T-helper 2 cell treated with Interferon-gamma antibody and Interleukin-4, amounts not matched to agents 5 μg/mL and 100 μg/mL, for 36 hours (primary cell): ENCODE data around the gene IFI27L1.
A peak's percentile ranks its signal among the peaks of the same experiment; 100 is the strongest.

ENCODE experiments used
- DNase-seq: peaks from one replicate; pipeline ENCODE4 v3.0.0; 2021; ENCODE audit warnings: low spot score
- H3K27ac Mint-ChIP-seq: one replicate; pipeline ENCODE4 v1.8.0; 2021; ENCODE audit warnings: mild to moderate bottlenecking, mixed read lengths
- H3K27me3 Mint-ChIP-seq: one replicate; pipeline ENCODE4 v1.8.0; 2021; ENCODE audit warnings: low read depth, mixed read lengths
- H3K36me3 Mint-ChIP-seq: one replicate; pipeline ENCODE4 v1.8.0; 2021; ENCODE audit warnings: low read depth, mixed read lengths
- H3K4me1 Mint-ChIP-seq: one replicate; pipeline ENCODE4 v1.8.0; 2021; ENCODE audit warnings: low read depth, mixed read lengths
- H3K4me3 Mint-ChIP-seq: one replicate; pipeline ENCODE4 v1.8.0; 2022; ENCODE audit warnings: mild to moderate bottlenecking, moderate library complexity, mixed read lengths
- H3K9me3 Mint-ChIP-seq: one replicate; pipeline ENCODE4 v1.8.0; 2021; ENCODE audit warnings: mixed read lengths

Gene IFI27L1

DNA sequence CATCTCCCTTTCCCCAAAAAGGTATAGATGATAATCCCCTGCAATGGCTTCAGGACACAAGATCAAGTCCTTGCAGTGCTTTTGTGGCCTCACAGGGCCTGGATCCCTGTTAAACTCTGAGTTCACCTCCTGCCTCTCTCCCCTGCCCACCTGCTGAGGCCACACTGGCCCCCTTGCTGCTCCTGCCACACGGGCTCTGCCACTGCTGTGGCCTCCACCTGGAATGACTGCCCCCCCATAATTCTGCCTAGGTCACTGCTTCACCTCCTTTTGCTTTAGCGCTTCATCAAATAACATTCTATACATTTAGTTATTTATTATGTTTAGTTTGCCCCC, 28.8 kb downstream of the IFI27L1 start:
- peaks cover 3% of the 10 kb centered on the region for H3K4me1 Mint-ChIP-seq
- H3K27me3 Mint-ChIP-seq = no peaks in the 10 kb centered on the region
- H3K36me3 Mint-ChIP-seq = no peaks in the 10 kb centered on the region
- no peak for DNase-seq
- no peak overlapping the region for H3K4me3 Mint-ChIP-seq
- no peaks in the 10 kb centered on the region for H3K9me3 Mint-ChIP-seq
- H3K27ac Mint-ChIP-seq = no peak overlapping the region

- no peaks in the 10 kb centered on the region for H3K9me3 Mint-ChIP-seq
- peaks cover 4% of the 10 kb centered on the region for H3K4me1 Mint-ChIP-seq
- no peaks in the 10 kb centered on the region for H3K27me3 Mint-ChIP-seq
- no peak within 1 kb of the TSS for H3K27ac Mint-ChIP-seq
- H3K36me3 Mint-ChIP-seq = no peaks in the 10 kb centered on the region
- DNase-seq = no peak
- H3K4me3 Mint-ChIP-seq = peak within 1 kb of the TSS; percentile 9
Observed at GRCh38 chr14:94110552-94111181, 29.6 kb downstream of the IFI27L1 start, which contains the start of gene IFI27. Gene IFI27 (plus strand): TSS chr14:94110736.

- no peak for DNase-seq
- H3K4me3 Mint-ChIP-seq = no peak overlapping the region
- H3K27me3 Mint-ChIP-seq = no peaks in the 10 kb centered on the region
- no peaks in the 10 kb centered on the region for H3K9me3 Mint-ChIP-seq
- H3K36me3 Mint-ChIP-seq = no peaks in the 10 kb centered on the region
- peaks cover 4% of the 10 kb centered on the region for H3K4me1 Mint-ChIP-seq
- H3K27ac Mint-ChIP-seq = no peak overlapping the region
Observed at GRCh38 chr14:94111276-94112095, 30.4 kb downstream of the IFI27L1 start.

DNA sequence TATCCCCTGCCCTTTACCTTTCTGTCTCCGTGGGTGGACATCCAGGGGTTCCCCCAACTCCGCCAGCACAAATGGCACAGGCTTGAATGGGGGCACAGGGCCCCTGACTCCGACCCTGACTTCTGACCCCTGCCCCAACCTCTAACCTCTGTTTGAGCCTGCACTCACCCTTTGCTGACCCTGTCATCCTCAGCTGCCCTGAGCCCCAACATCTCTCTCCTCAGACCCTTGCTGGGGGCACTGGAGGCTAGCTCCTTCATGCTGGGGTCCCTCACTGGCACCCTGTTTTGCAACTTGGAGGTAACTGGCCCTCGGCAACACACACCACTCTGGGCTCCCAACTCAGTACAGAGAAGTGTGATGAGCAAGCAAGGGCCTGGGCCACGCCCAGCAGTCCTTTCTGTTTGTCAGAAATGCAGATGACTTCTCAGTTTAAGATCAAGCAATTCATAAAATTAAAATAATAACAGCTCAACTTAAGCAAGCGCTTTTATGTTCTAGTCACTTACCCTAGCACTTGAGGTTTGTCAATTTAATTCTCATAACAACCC, 31.5 kb downstream of the IFI27L1 start:
- Mint-ChIP-seq H3K4me1 (peaks cover 4% of the 10 kb centered on the region), H3K27ac (no peak overlapping the region), H3K4me3 (no peak overlapping the region), H3K36me3 (no peaks in the 10 kb centered on the region), H3K9me3 (no peaks in the 10 kb centered on the region), H3K27me3 (no peaks in the 10 kb centered on the region)
- no peak for DNase-seq

- H3K27ac Mint-ChIP-seq = no peak overlapping the region
- no peak overlapping the region for H3K4me3 Mint-ChIP-seq
- H3K9me3 Mint-ChIP-seq = no peaks in the 10 kb centered on the region
- no peaks in the 10 kb centered on the region for H3K36me3 Mint-ChIP-seq
- H3K27me3 Mint-ChIP-seq = peaks cover 4% of the 10 kb centered on the region
- DNase-seq = no peak
- H3K4me1 Mint-ChIP-seq = peaks cover 4% of the 10 kb centered on the region
Observed at GRCh38 chr14:94113073-94113472, 32.0 kb downstream of the IFI27L1 start.

GRCh38 chr14:94113490-94113889, 32.4 kb downstream of the IFI27L1 start:
- peaks cover 4% of the 10 kb centered on the region for H3K27me3 Mint-ChIP-seq
- no peaks in the 10 kb centered on the region for H3K36me3 Mint-ChIP-seq
- no peaks in the 10 kb centered on the region for H3K9me3 Mint-ChIP-seq
- H3K27ac Mint-ChIP-seq = no peak overlapping the region
- no peak overlapping the region for H3K4me3 Mint-ChIP-seq
- no peak for DNase-seq
- H3K4me1 Mint-ChIP-seq = peaks cover 4% of the 10 kb centered on the region

GRCh38 chr14:94113908-94114588, 32.9 kb downstream of the IFI27L1 start:
- H3K27me3 Mint-ChIP-seq = peaks cover 4% of the 10 kb centered on the region

GRCh38 chr14:94114589-94115057, 33.5 kb downstream of the IFI27L1 start:
- H3K4me1 Mint-ChIP-seq = peaks cover 4% of the 10 kb centered on the region
- H3K36me3 Mint-ChIP-seq = no peaks in the 10 kb centered on the region
- peaks cover 3% of the 10 kb centered on the region for H3K9me3 Mint-ChIP-seq
- H3K27me3 Mint-ChIP-seq = peaks cover 4% of the 10 kb centered on the region
- no peak for DNase-seq
- no peak overlapping the region for H3K4me3 Mint-ChIP-seq
- H3K27ac Mint-ChIP-seq = no peak overlapping the region

More at GRCh38 chr14:94113908-94114588, 32.9 kb downstream of the IFI27L1 start:
- H3K27ac Mint-ChIP-seq = no peak overlapping the region
- peaks cover 4% of the 10 kb centered on the region for H3K4me1 Mint-ChIP-seq
- H3K36me3 Mint-ChIP-seq = no peaks in the 10 kb centered on the region
- H3K9me3 Mint-ChIP-seq = no peaks in the 10 kb centered on the region
- no peak for DNase-seq
- no peak overlapping the region for H3K4me3 Mint-ChIP-seq

GRCh38 chr14:94115058-94115591, 34.0 kb downstream of the IFI27L1 start:
- H3K36me3 Mint-ChIP-seq = no peaks in the 10 kb centered on the region
- DNase-seq = no peak
- peaks cover 4% of the 10 kb centered on the region for H3K27me3 Mint-ChIP-seq
- H3K4me1 Mint-ChIP-seq = peaks cover 4% of the 10 kb centered on the region
- H3K4me3 Mint-ChIP-seq = no peak overlapping the region
- no peak overlapping the region for H3K27ac Mint-ChIP-seq
- peaks cover 6% of the 10 kb centered on the region for H3K9me3 Mint-ChIP-seq

DNA sequence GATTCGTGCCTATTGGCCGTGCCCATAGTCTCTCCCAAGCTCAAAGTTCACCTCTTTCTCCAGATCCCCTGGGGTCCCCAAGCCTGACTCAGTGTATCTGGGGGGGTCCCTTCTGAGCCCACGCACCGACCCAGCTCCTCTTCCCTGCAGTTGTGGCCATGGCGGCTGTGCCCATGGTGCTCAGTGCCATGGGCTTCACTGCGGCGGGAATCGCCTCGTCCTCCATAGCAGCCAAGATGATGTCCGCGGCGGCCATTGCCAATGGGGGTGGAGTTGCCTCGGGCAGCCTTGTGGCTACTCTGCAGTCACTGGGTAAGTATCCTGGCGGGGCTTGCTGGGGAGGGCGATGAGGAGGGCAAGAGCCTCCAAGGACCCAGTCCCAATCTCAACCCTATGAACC, 34.5 kb downstream of the IFI27L1 start:
- Mint-ChIP-seq H3K27ac (peak overlapping the region; percentile 2), H3K36me3 (no peaks in the 10 kb centered on the region), H3K4me1 (peaks cover 4% of the 10 kb centered on the region), H3K9me3 (peaks cover 9% of the 10 kb centered on the region), H3K4me3 (no peak overlapping the region), H3K27me3 (peaks cover 4% of the 10 kb centered on the region)
- no peak for DNase-seq

DNA sequence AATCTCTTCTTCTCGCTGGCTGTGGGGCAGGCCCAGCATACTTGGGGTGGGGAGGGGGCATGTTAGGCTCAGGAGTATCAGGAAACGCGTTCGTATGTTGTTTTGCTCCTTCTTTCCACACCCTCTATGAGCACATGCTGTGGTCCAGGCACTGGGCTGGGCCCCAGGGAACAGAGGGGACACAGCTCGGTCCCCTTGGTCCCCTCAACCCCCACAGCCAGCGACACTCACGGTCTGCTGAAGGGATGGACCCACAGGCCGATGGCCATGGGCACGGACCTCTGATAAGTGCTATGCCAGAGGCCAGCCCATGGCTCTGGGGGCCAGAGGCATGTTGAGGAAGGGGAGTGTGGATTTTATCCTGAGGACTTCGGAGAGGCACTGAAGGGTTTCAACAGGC, 35.6 kb downstream of the IFI27L1 start:
- H3K9me3 Mint-ChIP-seq = peaks cover 14% of the 10 kb centered on the region
- no peak overlapping the region for H3K4me3 Mint-ChIP-seq
- peaks cover 4% of the 10 kb centered on the region for H3K27me3 Mint-ChIP-seq
- no peak overlapping the region for H3K27ac Mint-ChIP-seq
- peaks cover 4% of the 10 kb centered on the region for H3K4me1 Mint-ChIP-seq
- DNase-seq = no peak
- no peaks in the 10 kb centered on the region for H3K36me3 Mint-ChIP-seq

DNA sequence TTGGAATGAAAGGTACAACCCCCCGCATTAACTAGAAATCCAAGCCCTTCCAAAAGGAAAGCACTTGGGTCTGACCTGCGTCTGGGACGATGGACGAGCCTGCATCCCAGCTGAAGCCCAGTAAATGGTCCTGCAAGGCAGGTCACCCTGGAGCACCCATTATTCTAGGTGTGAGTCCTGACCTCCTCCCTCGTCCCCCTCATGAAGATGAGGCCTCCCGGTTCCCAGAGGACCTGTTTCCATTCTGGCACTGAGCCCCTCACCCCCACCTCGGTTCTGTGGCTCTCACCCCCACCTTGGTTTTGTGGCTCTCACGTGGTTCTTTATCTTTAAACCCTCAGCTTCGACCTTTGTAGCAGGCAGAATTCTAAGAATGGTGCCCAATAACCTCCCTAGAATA, 36.7 kb downstream of the IFI27L1 start:
- DNase-seq = no peak
- Mint-ChIP-seq H3K27ac (no peak overlapping the region), H3K27me3 (peaks cover 4% of the 10 kb centered on the region), H3K4me1 (peaks cover 4% of the 10 kb centered on the region), H3K36me3 (no peaks in the 10 kb centered on the region), H3K9me3 (peaks cover 14% of the 10 kb centered on the region), H3K4me3 (no peak overlapping the region)

DNA sequence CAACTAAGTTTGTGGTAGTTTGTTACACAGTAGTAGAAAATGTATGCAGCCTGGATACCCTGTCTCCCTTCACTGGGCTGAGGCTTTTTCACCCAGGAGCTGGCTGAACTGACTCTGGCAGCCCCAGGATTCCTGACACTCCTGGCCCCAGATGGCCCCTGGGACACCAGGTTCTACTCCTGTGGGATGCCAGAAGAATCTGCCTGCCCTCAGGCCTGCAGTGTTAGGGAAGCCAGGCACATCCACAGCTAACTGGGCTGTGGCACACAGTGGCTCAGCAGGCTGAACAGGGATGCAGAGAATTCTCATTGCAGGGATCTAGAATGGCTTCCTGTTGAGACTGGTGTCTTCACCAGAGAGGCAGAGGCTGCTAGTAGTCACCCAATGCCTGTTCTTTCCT, 38.0 kb downstream of the IFI27L1 start:
- peaks cover 4% of the 10 kb centered on the region for H3K4me1 Mint-ChIP-seq
- no peaks in the 10 kb centered on the region for H3K36me3 Mint-ChIP-seq
- H3K27me3 Mint-ChIP-seq = peaks cover 4% of the 10 kb centered on the region
- no peak overlapping the region for H3K4me3 Mint-ChIP-seq
- no peak for DNase-seq
- no peak overlapping the region for H3K27ac Mint-ChIP-seq
- H3K9me3 Mint-ChIP-seq = peaks cover 14% of the 10 kb centered on the region
